RKO (cell line): ENCODE measurements around the gene PCP4L1.
"Not testable (repeated sequence)": the region's sequence is repeated elsewhere in the genome, so short reads cannot be mapped to it uniquely, and the experiment has no call there.

Source experiments
- DNase-seq: peaks from one replicate; pipeline ENCODE4 v3.0.0-alpha.2; 2016; ENCODE audit warnings: low spot score

The PCP4L1 gene

GRCh38 chr1:161258439-161259344 is at the start of gene PCP4L1:
Gene PCP4L1 (plus strand): TSS chr1:161258745. CDS start chr1:161258975, 230 bp downstream.
- no peak for DNase-seq

GRCh38 chr1:161209790-161210409 is 48.6 kb upstream of the PCP4L1 start:
- DNase-seq: peak; percentile 69

GRCh38 chr1:161214369-161214768 is 44.2 kb upstream of the PCP4L1 start:
- DNase-seq: no peak

- DNase-seq: no peak
Measured at GRCh38 chr1:161215076-161215475, 43.5 kb upstream of the PCP4L1 start, which contains the start of gene FCER1G. Gene FCER1G (plus strand): TSS chr1:161215295. CDS start chr1:161215322, 27 bp downstream.

GRCh38 chr1:161216945-161217712 is 41.4 kb upstream of the PCP4L1 start:
- no peak for DNase-seq

GRCh38 chr1:161217831-161218230 is 40.7 kb upstream of the PCP4L1 start:
- no peak for DNase-seq

- DNase-seq: no peak
Measured at GRCh38 chr1:161218301-161219077, 40.1 kb upstream of the PCP4L1 start.

GRCh38 chr1:161219078-161219892 is 39.3 kb upstream of the PCP4L1 start:
- no peak for DNase-seq

GRCh38 chr1:161220002-161220401 is 38.5 kb upstream of the PCP4L1 start:
- DNase-seq: no peak

GRCh38 chr1:161222175-161223019 is 36.1 kb upstream of the PCP4L1 start:
- DNase-seq: no peak

- DNase-seq: no peak
Measured at GRCh38 chr1:161223805-161224694, 34.5 kb upstream of the PCP4L1 start.

GRCh38 chr1:161224695-161225087 is 33.9 kb upstream of the PCP4L1 start:
- not testable (repeated sequence) for DNase-seq

GRCh38 chr1:161225178-161225533 is 33.4 kb upstream of the PCP4L1 start:
- DNase-seq: no peak

- peak; percentile 100 for DNase-seq
Measured at GRCh38 chr1:161225534-161226319, 32.8 kb upstream of the PCP4L1 start, which contains the start of gene TOMM40L. Gene TOMM40L (plus strand): TSS chr1:161226060. CDS start chr1:161226490, 430 bp downstream.

- peak; percentile 40 for DNase-seq
Measured at GRCh38 chr1:161226320-161226711, 32.2 kb upstream of the PCP4L1 start.

- peak; percentile 56 for DNase-seq
Measured at GRCh38 chr1:161226759-161227158, 31.8 kb upstream of the PCP4L1 start.

GRCh38 chr1:161227196-161227871 is 31.2 kb upstream of the PCP4L1 start:
- DNase-seq: peak; percentile 88
